Muscle layer of duodenum (tissue), 2 donors: Measurements from ENCODE around the gene RTCB.
"Not testable (repeated sequence)": the region's sequence is repeated elsewhere in the genome, so short reads cannot be mapped to it uniquely, and the experiment has no call there.

Experiments
- H3K27ac ChIP-seq: one replicate; pipeline ENCODE4 v1.7.0; 2013; ENCODE audit warnings: mild to moderate bottlenecking, low read length
- H3K27me3 ChIP-seq: one replicate; pipeline ENCODE4 v1.7.0; 2013; ENCODE audit warnings: low read depth, mild to moderate bottlenecking, control low read depth, low read length
- H3K36me3 ChIP-seq, 2 donors: one replicate each; pipeline ENCODE4 v1.7.0; 2013; ENCODE audit warnings: low read length in 2 of 2, control low read depth in 1 of 2, mild to moderate bottlenecking in 1 of 2; ENCODE audit not compliant: insufficient read depth in 2 of 2, control insufficient read depth in 1 of 2
- H3K4me1 ChIP-seq, 2 donors: one replicate each; pipeline ENCODE4 v1.7.0; 2013; ENCODE audit warnings: low read length in 2 of 2, mild to moderate bottlenecking in 2 of 2, control low read depth in 1 of 2, moderate library complexity in 1 of 2; ENCODE audit not compliant: insufficient read depth in 2 of 2, control insufficient read depth in 1 of 2
- H3K4me3 ChIP-seq, 2 donors: one replicate each; pipeline ENCODE4 v1.7.0; 2013; ENCODE audit warnings: low read length in 2 of 2, low read depth in 1 of 2, mild to moderate bottlenecking in 1 of 2
- H3K9me3 ChIP-seq, 2 donors: one replicate each; pipeline ENCODE4 v1.7.0; 2013; ENCODE audit warnings: low read length in 2 of 2, control low read depth in 1 of 2, mild to moderate bottlenecking in 1 of 2; ENCODE audit not compliant: control insufficient read depth in 1 of 2
- donor health status: healthy.

The RTCB gene

GRCh38 chr22:32389685-32390084 is 22.4 kb downstream of the RTCB start:
- Histone ChIP-seq H3K9me3 (no peaks in the 10 kb centered on the region), H3K27me3 (no peaks in the 10 kb centered on the region), H3K4me3 (no peak overlapping the region), H3K36me3 (peaks cover 52 to 86% of the 10 kb centered on the region in 2 donors), H3K27ac (no peak overlapping the region), H3K4me1 (no peaks in the 10 kb centered on the region)

- H3K36me3 ChIP-seq: peaks cover 29 to 53% of the 10 kb centered on the region in 2 donors
These were observed 26.4 kb downstream of the RTCB start for GRCh38 chr22:32385681-32386080.

GRCh38 chr22:32380991-32381390 is 31.1 kb downstream of the RTCB start:
- no peak overlapping the region for H3K27ac ChIP-seq
- peaks cover 5 to 9% of the 10 kb centered on the region in 2 donors for H3K36me3 ChIP-seq
- H3K4me1 ChIP-seq: no peaks in the 10 kb centered on the region
- no peaks in the 10 kb centered on the region for H3K27me3 ChIP-seq
- H3K4me3 ChIP-seq: no peak overlapping the region
- no peaks in the 10 kb centered on the region for H3K9me3 ChIP-seq

More at GRCh38 chr22:32385681-32386080, 26.4 kb downstream of the RTCB start:
- H3K27me3 ChIP-seq: no peaks in the 10 kb centered on the region
- H3K9me3 ChIP-seq: no peaks in the 10 kb centered on the region
- no peak overlapping the region for H3K4me3 ChIP-seq
- no peak overlapping the region for H3K27ac ChIP-seq
- H3K4me1 ChIP-seq: no peaks in the 10 kb centered on the region

- Histone ChIP-seq H3K27me3 (no peaks in the 10 kb centered on the region), H3K4me1 (no peaks in the 10 kb centered on the region), H3K9me3 (no peaks in the 10 kb centered on the region), H3K27ac (no peak overlapping the region), H3K4me3 (no peak overlapping the region), H3K36me3 (no peaks in the 10 kb centered on the region)
These were observed 33.3 kb downstream of the RTCB start for GRCh38 chr22:32378707-32379272.

GRCh38 chr22:32376681-32377080 is 35.4 kb downstream of the RTCB start:
- H3K27me3 ChIP-seq: no peaks in the 10 kb centered on the region
- H3K27ac ChIP-seq: no peak overlapping the region
- H3K4me3 ChIP-seq: no peak overlapping the region
- no peaks in the 10 kb centered on the region for H3K36me3 ChIP-seq
- H3K9me3 ChIP-seq: no peaks in the 10 kb centered on the region
- H3K4me1 ChIP-seq: no peaks in the 10 kb centered on the region

GRCh38 chr22:32375678-32376450 is 36.2 kb downstream of the RTCB start:
- H3K27ac ChIP-seq: no peak overlapping the region
- H3K9me3 ChIP-seq: no peaks in the 10 kb centered on the region
- H3K27me3 ChIP-seq: no peaks in the 10 kb centered on the region
- no peak overlapping the region for H3K4me3 ChIP-seq
- no peaks in the 10 kb centered on the region for H3K36me3 ChIP-seq
- no peaks in the 10 kb centered on the region for H3K4me1 ChIP-seq

GRCh38 chr22:32364210-32364609 is 47.8 kb downstream of the RTCB start:
- Histone ChIP-seq H3K4me1 (no peaks in the 10 kb centered on the region), H3K4me3 (no peak overlapping the region), H3K27me3 (no peaks in the 10 kb centered on the region), H3K36me3 (no peaks in the 10 kb centered on the region), H3K27ac (no peak overlapping the region), H3K9me3 (no peaks in the 10 kb centered on the region)

GRCh38 chr22:32361257-32361656 is 50.8 kb downstream of the RTCB start:
- H3K4me3 ChIP-seq: no peak overlapping the region
- H3K9me3 ChIP-seq: no peaks in the 10 kb centered on the region
- no peak overlapping the region for H3K27ac ChIP-seq
- H3K4me1 ChIP-seq: no peaks in the 10 kb centered on the region
- H3K27me3 ChIP-seq: no peaks in the 10 kb centered on the region
- no peaks in the 10 kb centered on the region for H3K36me3 ChIP-seq

- H3K9me3 ChIP-seq, H3K4me1 ChIP-seq, H3K27ac ChIP-seq, H3K4me3 ChIP-seq, H3K27me3 ChIP-seq, H3K36me3 ChIP-seq: not testable (repeated sequence)
These were observed 52.0 kb downstream of the RTCB start for GRCh38 chr22:32360096-32360495.

- H3K4me3 ChIP-seq, H3K4me1 ChIP-seq, H3K27me3 ChIP-seq, H3K27ac ChIP-seq, H3K36me3 ChIP-seq, H3K9me3 ChIP-seq: not testable (repeated sequence)
These were observed 54.5 kb downstream of the RTCB start, which contains the start of gene RFPL3 for GRCh38 chr22:32357567-32357966. RFPL3 (plus strand) TSS chr22:32357867; CDS start chr22:32358072, 205 bp downstream.

GRCh38 chr22:32355760-32356159 is 56.3 kb downstream of the RTCB start:
- H3K4me1 ChIP-seq: no peaks in the 10 kb centered on the region
- peaks cover 0 to 2% of the 10 kb centered on the region in 2 donors for H3K9me3 ChIP-seq
- no peaks in the 10 kb centered on the region for H3K36me3 ChIP-seq
- H3K4me3 ChIP-seq: no peak overlapping the region
- no peak overlapping the region for H3K27ac ChIP-seq
- no peaks in the 10 kb centered on the region for H3K27me3 ChIP-seq
